Suppressor macrophage treated with lipopolysaccharide for 4 hours (primary cell): ENCODE results near the gene OR2T1.
"Not testable (repeated sequence)": the region's sequence is repeated elsewhere in the genome, so short reads cannot be mapped to it uniquely, and the experiment has no call there.

Source experiments
- DNase-seq: peaks from one replicate; pipeline ENCODE4 v3.0.0-alpha.2; 2020

OR2T1 gene

GRCh38 chr1:248436303-248436702 is 33.5 kb downstream of the OR2T1 start:
- not testable (repeated sequence) for DNase-seq

GRCh38 chr1:248438668-248439067 is 35.8 kb downstream of the OR2T1 start:
- DNase-seq = not testable (repeated sequence)

GRCh38 chr1:248439283-248439682 is 36.4 kb downstream of the OR2T1 start:
- not testable (repeated sequence) for DNase-seq

DNA sequence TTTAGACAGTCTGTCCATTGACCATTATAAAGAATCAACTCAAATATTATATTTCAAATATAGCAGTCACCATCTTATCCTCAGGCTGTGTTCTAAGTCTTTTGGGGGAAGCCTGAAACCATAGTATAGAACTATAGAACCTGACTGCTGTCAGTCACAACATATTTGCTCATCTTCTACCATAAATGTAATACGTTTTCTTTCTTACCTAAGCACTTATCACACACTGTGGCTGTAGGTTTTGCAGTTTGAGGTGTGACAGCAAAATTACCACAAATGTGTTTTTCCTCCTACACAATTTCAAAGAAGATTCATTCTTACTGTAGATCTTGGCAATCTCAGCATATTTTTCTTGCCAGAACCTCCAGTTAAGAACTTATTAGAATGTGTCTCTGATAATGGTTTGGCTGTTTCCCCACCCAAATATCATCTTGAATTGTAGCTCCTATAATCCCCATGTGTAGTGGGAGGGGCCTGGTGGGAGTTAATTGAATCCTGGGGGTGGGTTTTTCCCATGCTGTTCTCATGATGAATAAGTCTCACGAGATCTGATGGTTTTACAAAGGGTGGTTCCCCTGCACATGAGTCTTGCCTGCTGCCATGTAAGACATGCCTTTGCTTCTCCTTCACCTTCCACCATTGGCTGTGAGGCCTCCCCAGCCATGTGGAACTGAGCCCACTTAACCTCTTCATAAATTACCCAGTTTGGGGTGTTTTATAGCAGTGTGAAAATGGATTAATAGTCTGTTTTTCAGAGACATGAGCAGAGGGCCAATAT is 39.8 kb downstream of the OR2T1 start:
- DNase-seq = not testable (repeated sequence)

DNA sequence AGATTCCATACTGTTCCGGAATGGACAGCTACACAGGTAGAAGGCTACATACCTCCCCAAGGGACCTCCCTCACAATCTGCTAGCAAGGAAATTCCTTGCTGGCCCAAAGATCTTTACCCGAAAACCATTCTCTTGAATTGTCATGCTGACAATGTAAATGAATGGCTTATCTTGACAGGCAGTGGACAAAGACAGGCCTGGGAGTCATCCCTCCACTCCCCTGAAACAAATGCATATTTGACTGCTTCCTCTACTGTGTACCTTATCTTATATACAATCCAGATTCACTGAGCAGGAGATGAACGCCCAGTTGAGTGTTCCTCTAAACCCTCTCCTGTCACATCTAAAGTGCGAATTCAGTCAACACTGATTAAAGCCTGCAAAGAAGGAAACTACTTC is 41.8 kb downstream of the OR2T1 start:
- not testable (repeated sequence) for DNase-seq

- DNase-seq = not testable (repeated sequence)
Measured at GRCh38 chr1:248445399-248445798, 42.6 kb downstream of the OR2T1 start, which contains the start of gene OR2T2. OR2T2 (plus strand) TSS chr1:248445637; CDS start chr1:248452798, 7,161 bp downstream.

DNA sequence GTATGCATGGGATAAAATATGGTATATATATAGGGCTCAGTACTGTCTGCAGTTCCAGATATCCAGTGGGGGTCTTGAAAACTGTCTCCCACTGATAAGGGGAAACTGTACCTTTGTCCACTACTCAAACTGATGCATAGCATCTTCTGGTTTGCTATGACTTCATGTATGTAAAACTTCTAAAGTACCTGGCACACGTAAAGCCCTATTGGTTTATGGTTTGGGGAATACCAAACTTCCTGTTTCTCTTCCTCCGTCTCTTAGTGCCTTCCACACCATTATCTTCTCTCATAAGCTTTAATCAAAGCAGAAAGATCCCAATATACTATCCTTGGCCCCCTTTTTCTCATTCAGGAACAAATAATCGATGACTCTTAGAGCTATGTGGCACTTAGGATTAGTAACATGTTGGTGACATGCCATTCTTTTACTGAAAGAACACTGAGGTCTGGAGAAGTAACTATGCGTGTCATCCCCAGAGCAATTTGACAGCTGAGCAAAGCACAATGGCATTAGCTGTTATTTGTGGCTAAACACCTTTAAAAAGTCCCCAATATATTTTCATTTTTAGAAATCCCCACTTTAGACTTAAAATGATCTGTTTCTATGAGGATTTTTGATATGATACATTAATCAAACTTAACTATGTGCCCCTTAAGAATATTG is 45.7 kb downstream of the OR2T1 start:
- not testable (repeated sequence) for DNase-seq

DNA sequence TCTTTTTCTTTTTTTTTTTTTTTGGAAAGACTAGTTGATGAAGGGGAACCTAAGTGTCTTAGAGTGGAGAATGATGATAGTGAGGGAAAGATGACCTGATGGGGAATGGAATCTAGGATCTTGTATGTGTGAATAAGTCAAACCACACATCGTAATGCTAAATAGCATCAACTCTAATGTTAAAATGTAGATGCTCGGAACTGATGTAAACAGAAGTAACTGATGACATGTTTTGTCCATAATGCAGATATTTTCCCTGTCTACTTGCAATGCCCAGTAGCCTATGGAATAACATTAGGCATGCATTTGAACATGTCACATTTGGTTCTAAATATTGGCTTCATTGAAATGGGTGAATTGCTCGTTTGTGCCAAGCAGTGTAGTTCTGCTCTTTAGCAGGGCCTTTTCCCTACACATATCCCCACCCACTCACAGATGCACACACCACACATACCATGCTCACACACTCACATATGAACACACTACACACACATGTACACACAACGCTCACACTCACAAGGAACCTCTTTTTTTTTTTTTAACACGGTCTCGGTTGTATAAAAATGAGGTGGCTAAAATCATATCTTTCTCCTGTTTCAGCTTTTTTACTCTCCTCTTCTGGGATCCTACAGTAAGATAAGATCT is 47.1 kb downstream of the OR2T1 start:
- DNase-seq = not testable (repeated sequence)

DNA sequence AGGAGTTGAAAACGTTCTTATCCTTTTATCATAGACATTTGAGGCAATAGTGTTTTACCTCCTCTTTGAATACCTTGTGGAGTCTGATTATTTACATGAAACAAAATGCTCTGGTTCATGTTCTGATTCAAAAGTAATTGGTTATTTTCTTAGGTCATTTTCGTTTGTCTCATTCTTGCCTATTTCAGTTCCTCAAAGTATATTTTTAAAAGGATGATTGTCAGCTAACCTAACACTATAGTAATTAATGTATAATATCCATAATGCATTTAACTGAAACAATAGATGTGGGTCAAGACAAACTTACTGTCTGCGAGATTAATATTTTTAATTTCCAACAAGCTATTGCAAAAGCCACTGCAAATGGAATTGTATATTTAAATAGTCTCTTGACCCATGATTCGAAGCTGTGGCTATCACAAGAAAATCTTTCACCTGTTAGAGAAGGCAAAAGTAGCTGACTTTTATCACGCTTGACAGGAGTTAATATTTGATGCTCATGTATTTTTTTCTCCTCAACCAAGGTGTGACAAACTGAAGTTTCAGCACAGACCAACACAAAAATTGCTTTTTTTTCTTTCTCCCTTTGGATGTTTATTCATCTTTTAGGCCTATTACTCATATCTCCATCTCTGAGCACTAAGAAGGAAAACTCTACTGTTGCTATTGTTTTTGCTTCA is 47.8 kb downstream of the OR2T1 start:
- DNase-seq = not testable (repeated sequence)

GRCh38 chr1:248453619-248454018 is 50.8 kb downstream of the OR2T1 start:
- not testable (repeated sequence) for DNase-seq

DNA sequence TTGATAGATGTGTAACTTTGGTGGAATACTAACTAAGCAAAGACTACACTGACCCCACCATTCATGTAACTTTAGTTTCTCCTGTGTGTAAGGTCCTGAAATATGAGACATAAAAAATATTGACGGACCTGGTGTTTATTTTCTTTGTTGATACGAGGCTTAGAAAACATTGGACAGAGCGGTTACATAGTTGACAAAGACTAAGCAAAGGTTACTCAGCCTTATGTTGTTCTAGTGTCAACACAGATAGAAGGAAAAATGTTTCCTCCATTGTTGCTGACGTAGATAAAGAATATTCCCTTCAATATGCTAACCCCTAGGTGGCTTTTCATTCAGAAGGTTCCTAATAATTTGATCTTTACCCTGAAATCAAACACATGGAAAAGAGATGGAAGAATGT is 52.2 kb downstream of the OR2T1 start:
- not testable (repeated sequence) for DNase-seq

DNA sequence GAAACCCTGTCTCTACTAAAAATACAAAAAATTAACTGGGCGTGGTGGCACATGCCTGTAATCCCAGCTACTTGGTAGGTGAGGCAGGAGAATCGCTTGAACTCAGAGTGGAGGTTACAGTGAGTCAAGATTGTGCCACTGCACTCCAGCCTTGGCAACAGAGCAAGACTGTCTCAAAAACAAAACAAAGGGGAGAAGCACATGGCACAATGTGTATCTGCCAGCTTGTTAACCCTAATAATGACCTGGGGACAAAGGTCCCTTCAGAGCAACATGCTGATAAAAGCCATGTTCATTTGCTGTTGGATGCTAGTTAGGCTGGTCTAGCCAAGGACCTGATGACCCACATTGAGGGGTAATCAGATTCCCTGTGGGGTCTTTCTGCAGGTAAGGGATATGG is 53.8 kb downstream of the OR2T1 start:
- DNase-seq = not testable (repeated sequence)
